Ureter (tissue), 1 donor: Measurements from ENCODE around the gene ADAM29. TPM values are rescaled to one million over a fixed set of nuclear protein-coding genes. Genes with fewer than 3 reads are reported as not detected.
"Not testable (repeated sequence)": the region's sequence is repeated elsewhere in the genome, so short reads cannot be mapped to it uniquely, and the experiment has no call there.

Experiments used
- DNase-seq: peaks from one replicate; pipeline ENCODE4 v3.0.0-alpha.2; 2020; ENCODE audit warnings: low spot score
- total RNA-seq: library from RNA; stranded (reverse); gene quantifications from one replicate; pipeline ENCODE4 v1.2.4, GENCODE V29; 2023
- donor health status: DM: yes; HTN: yes; CAD: no.

ADAM29 gene
- total RNA-seq = not detected

- no peak for DNase-seq
Measured at GRCh38 chr4:174918058-174918457, at the start of gene ADAM29. TSS of gene ADAM29 (plus strand) at chr4:174918358. CDS start at chr4:174975526, 57,168 bp downstream.

GRCh38 chr4:174869339-174869738 lies 48.8 kb upstream of the ADAM29 start:
- DNase-seq = no peak

- no peak for DNase-seq
Measured at GRCh38 chr4:174870311-174870710, 47.8 kb upstream of the ADAM29 start.

GRCh38 chr4:174871407-174871806 lies 46.8 kb upstream of the ADAM29 start:
- DNase-seq = no peak

GRCh38 chr4:174873146-174873545 lies 45.0 kb upstream of the ADAM29 start:
- not testable (repeated sequence) for DNase-seq

- no peak for DNase-seq
Measured at GRCh38 chr4:174873931-174874330, 44.2 kb upstream of the ADAM29 start.

- no peak for DNase-seq
Measured at GRCh38 chr4:174874898-174875297, 43.3 kb upstream of the ADAM29 start.

- no peak for DNase-seq
Measured at GRCh38 chr4:174880001-174880400, 38.2 kb upstream of the ADAM29 start.

- no peak for DNase-seq
Measured at GRCh38 chr4:174882317-174882992, 35.7 kb upstream of the ADAM29 start.

- no peak for DNase-seq
Measured at GRCh38 chr4:174907508-174907907, 10.7 kb upstream of the ADAM29 start.

GRCh38 chr4:174910271-174910670 lies 7.9 kb upstream of the ADAM29 start:
- DNase-seq = no peak

GRCh38 chr4:174912919-174913543 lies 5.1 kb upstream of the ADAM29 start:
- no peak for DNase-seq

GRCh38 chr4:174919886-174920423 lies 1.8 kb downstream of the ADAM29 start:
- no peak for DNase-seq

GRCh38 chr4:174926958-174927357 lies 8.8 kb downstream of the ADAM29 start:
- DNase-seq = no peak

- DNase-seq = no peak
Measured at GRCh38 chr4:174928174-174928573, 10.0 kb downstream of the ADAM29 start.

- no peak for DNase-seq
Measured at GRCh38 chr4:174928575-174929253, 10.6 kb downstream of the ADAM29 start.

- no peak for DNase-seq
Measured at GRCh38 chr4:174929346-174929745, 11.2 kb downstream of the ADAM29 start.

GRCh38 chr4:174930895-174931294 lies 12.7 kb downstream of the ADAM29 start:
- DNase-seq = no peak

GRCh38 chr4:174933083-174933482 lies 14.9 kb downstream of the ADAM29 start:
- DNase-seq = no peak

GRCh38 chr4:174934360-174934759 lies 16.2 kb downstream of the ADAM29 start:
- no peak for DNase-seq

- no peak for DNase-seq
Measured at GRCh38 chr4:174935607-174936006, 17.4 kb downstream of the ADAM29 start.

GRCh38 chr4:174940002-174940401 lies 21.8 kb downstream of the ADAM29 start:
- DNase-seq = no peak

- no peak for DNase-seq
Measured at GRCh38 chr4:174946246-174946645, 28.1 kb downstream of the ADAM29 start.
